IMR-90 (cell line): ENCODE results near the gene GJA4. TPM values are rescaled to one million over a fixed set of nuclear protein-coding genes. Genes with fewer than 3 reads are reported as not detected.

ENCODE experiments used
- ATAC-seq: fragments of 200-7000 bp; cut with Tn5 transposase; 2 replicates; pipeline ENCODE4 v1.9.1; 2020; ENCODE audit warnings: low read depth, mild to moderate bottlenecking, moderate library complexity
- BruUV-seq: library from RNA; stranded (reverse); fragments of 400-500 nt; replicated peaks from 2 replicates; lab custom pipeline; 2021; lab: Mats Ljungman, UMichigan
- CTCF ChIA-PET: fragments of 300-600 bp; formaldehyde crosslinking; extraction: SDS; loops from one replicate; lab custom pipeline; 2021; ENCODE audit warnings: antibody characterized with exemption; lab: Yijun Ruan, JAX
- POLR2A ChIA-PET: fragments of 300-600 bp; sonication (Branson Sonifier 250); formaldehyde crosslinking; loops from one replicate; lab custom pipeline; 2022; ENCODE audit warnings: antibody characterized with exemption; ENCODE audit not compliant: unreplicated experiment; lab: Charles Lee
- DNase-seq: peaks from one replicate; pipeline ENCODE4 v3.0.0; 2013
- H2AFZ ChIP-seq: replicated peaks from 2 replicates; pipeline ENCODE3; 2013; ENCODE audit warnings: low read length, mild to moderate bottlenecking; ENCODE audit not compliant: poor library complexity
- H2AK5ac ChIP-seq: 2 replicates; pipeline ENCODE4 v1.6.1; 2013; ENCODE audit warnings: low read depth, low read length, inconsistent platforms
- H2AK9ac ChIP-seq: replicated peaks from 2 replicates; pipeline ENCODE3; 2013; ENCODE audit warnings: mild to moderate bottlenecking, low read depth, low read length, moderate library complexity; ENCODE audit not compliant: poor library complexity
- H2BK120ac ChIP-seq: 2 replicates; pipeline ENCODE4 v1.6.1; 2013; ENCODE audit warnings: low read depth, low read length, inconsistent platforms
- H2BK15ac ChIP-seq: 3 replicates; pipeline ENCODE4 v1.6.1; 2013; ENCODE audit warnings: low read depth, low read length, inconsistent platforms
- H2BK20ac ChIP-seq: 2 replicates; pipeline ENCODE4 v1.6.1; 2013; ENCODE audit warnings: low read depth, mild to moderate bottlenecking, inconsistent platforms, low read length, moderate library complexity
- H2BK5ac ChIP-seq: 2 replicates; pipeline ENCODE4 v1.6.1; 2013; ENCODE audit warnings: mild to moderate bottlenecking, low read depth, low read length, inconsistent platforms; ENCODE audit not compliant: poor library complexity, severe bottlenecking
- H3K14ac ChIP-seq: replicated peaks from 2 replicates; pipeline ENCODE4 v1.6.1; 2013; ENCODE audit warnings: low read depth, low read length, inconsistent platforms
- H3K18ac ChIP-seq: 2 replicates; pipeline ENCODE4 v1.6.1; 2013; ENCODE audit warnings: low read depth, low read length, control low read depth
- H3K23ac ChIP-seq: 2 replicates; pipeline ENCODE4 v1.6.1; 2013; ENCODE audit warnings: low read depth, low read length, inconsistent platforms
- H3K27ac ChIP-seq: 2 replicates; pipeline ENCODE4 v1.5.1; 2013; ENCODE audit warnings: mild to moderate bottlenecking, control low read depth, low read length; ENCODE audit not compliant: insufficient read depth
- H3K27me3 ChIP-seq: 2 replicates; pipeline ENCODE4 v1.6.1; 2013; ENCODE audit warnings: low read length; ENCODE audit not compliant: control insufficient read depth, insufficient read depth
- H3K36me3 ChIP-seq: 2 replicates; pipeline ENCODE4 v1.6.1; 2013; ENCODE audit warnings: low read length, mixed read lengths; ENCODE audit not compliant: control insufficient read depth, insufficient read depth
- H3K4ac ChIP-seq: 2 replicates; pipeline ENCODE4 v1.6.1; 2013; ENCODE audit warnings: low read depth, low read length, inconsistent platforms
- H3K4me1 ChIP-seq: 2 replicates; pipeline ENCODE4 v1.6.1; 2013; ENCODE audit warnings: low read length, mixed read lengths; ENCODE audit not compliant: control insufficient read depth, insufficient read depth
- H3K4me2 ChIP-seq: 2 replicates; pipeline ENCODE4 v1.6.1; 2013; ENCODE audit warnings: low read depth, mild to moderate bottlenecking, control low read depth, low read length, moderate library complexity
- H3K4me3 ChIP-seq: 2 replicates; pipeline ENCODE4 v1.5.1; 2013; ENCODE audit warnings: low read depth, mild to moderate bottlenecking, control low read depth, low read length, moderate library complexity; ENCODE audit not compliant: insufficient read depth
- H3K56ac ChIP-seq: 2 replicates; pipeline ENCODE4 v1.6.1; 2013; ENCODE audit warnings: low read length, inconsistent platforms; ENCODE audit not compliant: insufficient read depth; ENCODE audit errors: extremely low read depth
- H3K79me1 ChIP-seq, 2 experiments: 2 replicates each; pipeline ENCODE4 v1.6.1; 2013; ENCODE audit warnings: low read length in 2 of 2, inconsistent platforms in 1 of 2, low read depth in 1 of 2
- H3K9ac ChIP-seq: 2 replicates; pipeline ENCODE4 v1.6.1; 2013; ENCODE audit warnings: low read depth, low read length, control low read depth
- H3K9me1 ChIP-seq: 2 replicates; pipeline ENCODE4 v1.6.1; 2013; ENCODE audit warnings: low read length, inconsistent platforms; ENCODE audit not compliant: insufficient read depth
- H3K9me3 ChIP-seq: 2 replicates; pipeline ENCODE4 v1.6.1; 2013; ENCODE audit warnings: low read length; ENCODE audit not compliant: control insufficient read depth, insufficient read depth
- H4K20me1 ChIP-seq: 2 replicates; pipeline ENCODE4 v1.6.1; 2013; ENCODE audit warnings: low read length, inconsistent platforms; ENCODE audit not compliant: insufficient read depth
- H4K5ac ChIP-seq: 2 replicates; pipeline ENCODE4 v1.6.1; 2013; ENCODE audit warnings: mild to moderate bottlenecking, low read depth, low read length, control low read depth
- H4K8ac ChIP-seq, 2 experiments: 2 replicates each; pipeline ENCODE4 v1.6.1; 2013; ENCODE audit warnings: low read depth in 2 of 2, low read length in 2 of 2, control low read depth in 1 of 2, inconsistent platforms in 1 of 2
- H4K91ac ChIP-seq: 2 replicates; pipeline ENCODE4 v1.6.1; 2013; ENCODE audit warnings: low read depth, low read length, inconsistent platforms; ENCODE audit not compliant: insufficient read depth
- BHLHE40 ChIP-seq: fragments of 150-350 bp; IDR thresholded peaks from 2 replicates; pipeline ENCODE4 v1.6.1; 2016; ENCODE audit warnings: mild to moderate bottlenecking, low read depth, low read length
- CEBPB ChIP-seq: IDR thresholded peaks from 2 replicates; pipeline ENCODE4 v1.6.1; 2012; ENCODE audit warnings: low read depth, low read length, improper control_type of control experiment
- CTCF ChIP-seq: conservative IDR thresholded peaks from 2 replicates; pipeline ENCODE4 v1.5.1; 2012; ENCODE audit warnings: mild to moderate bottlenecking, low read depth, low read length, improper control_type of control experiment
- ELK1 ChIP-seq: fragments of 150-350 bp; IDR thresholded peaks from 2 replicates; pipeline ENCODE4 v1.6.1; 2016; ENCODE audit warnings: low read depth, mild to moderate bottlenecking, low read length, moderate library complexity, borderline replicate concordance
- FOS ChIP-seq: fragments of 150-350 bp; IDR thresholded peaks from 2 replicates; pipeline ENCODE4 v1.6.1; 2016; ENCODE audit warnings: low read depth, low read length
- MAFK ChIP-seq: IDR thresholded peaks from 2 replicates; pipeline ENCODE4 v1.6.1; 2012; ENCODE audit warnings: low read depth, low read length, improper control_type of control experiment
- MXI1 ChIP-seq: IDR thresholded peaks from 2 replicates; pipeline ENCODE4 v1.6.1; 2012; ENCODE audit warnings: low read depth, mild to moderate bottlenecking, low read length, moderate library complexity, borderline replicate concordance
- NFE2L2 ChIP-seq: fragments of 150-350 bp; IDR thresholded peaks from 2 replicates; pipeline ENCODE4 v1.6.1; 2016; ENCODE audit warnings: low read depth, mild to moderate bottlenecking, low read length
- SMC3 ChIP-seq: fragments of 150-350 bp; IDR thresholded peaks from 2 replicates; pipeline ENCODE4 v1.6.1; 2016; ENCODE audit warnings: low read depth, mild to moderate bottlenecking, antibody characterized with exemption, low read length, moderate library complexity
- USF2 ChIP-seq: fragments of 150-350 bp; IDR thresholded peaks from 2 replicates; pipeline ENCODE4 v1.6.1; 2017; ENCODE audit warnings: mild to moderate bottlenecking, antibody characterized with exemption, low read length, low read depth
- WGBS, 2 experiments: methylation state at CpG; one replicate each; pipeline versions ENCODE4 v1.1.5 to v1.1.7; 2013; ENCODE audit warnings: missing lambda C conversion rate in 2 of 2; ENCODE audit not compliant: insufficient read length in 1 of 2; ENCODE audit errors: extremely low coverage in 2 of 2; 5-methylcytosine and 5-hydroxymethylcytosine counted together
- dilution Hi-C: fragments of 300-500 bp; cut with HindIII; formaldehyde crosslinking; loops from one replicate; pipeline ENCODE4 v1.14.3; 2018; ENCODE audit warnings: low sequenced_read_pairs; ENCODE audit not compliant: unreplicated experiment
- in situ Hi-C: fragments of 300-500 bp; cut with MboI; formaldehyde crosslinking; loops from 3 replicates; pipeline ENCODE4 v1.14.3; 2019; ENCODE audit warnings: low sequenced_read_pairs, inconsistent platforms, mixed read lengths
- intact Hi-C: fragments of 100-400 bp; cut with micrococcal nuclease; formaldehyde crosslinking; loops from 2 replicates; pipeline ENCODE4 v1.10.0; 2022
- polyA plus RNA-seq, 3 experiments: library from polyadenylated mRNA; depleted of rRNA; stranded (reverse); fragments of >200 nt; gene quantifications; 2 replicates each; pipeline ENCODE4 v1.2.3, GENCODE V29; 2012; ENCODE audit warnings: low replicate concordance in 1 of 3
- total RNA-seq: library from RNA; depleted of rRNA; stranded (reverse); fragments of >200 nt; gene quantifications from 2 replicates; pipeline ENCODE4 v1.2.3, GENCODE V29; 2012

GJA4 gene
- total and polyA plus RNA-seq, 2 of the 4 experiments (the other 2 are of a cell fraction) = not detected

- Histone ChIP-seq H3K56ac (no peak overlapping the region), H2BK120ac (no peak overlapping the region), H3K14ac (no peak overlapping the region), H3K79me1 (no peaks in the 10 kb centered on the region), H3K4ac (no peak overlapping the region), H2AK9ac (no peak overlapping the region), H4K91ac (no peak overlapping the region), H2BK5ac (no peak overlapping the region), H3K36me3 (no peaks in the 10 kb centered on the region), H3K18ac (no peak overlapping the region), H3K9me3 (no peaks in the 10 kb centered on the region), H3K9me1 (no peaks in the 10 kb centered on the region), H3K23ac (no peak overlapping the region), H2AFZ (no peak overlapping the region), H3K4me2 (no peak overlapping the region), H3K4me3 (no peak overlapping the region), H2BK20ac (no peak overlapping the region), H4K20me1 (no peaks in the 10 kb centered on the region), H3K4me1 (no peaks in the 10 kb centered on the region), H4K5ac (no peak overlapping the region), H2BK15ac (no peak overlapping the region), H4K8ac (no peak overlapping the region), H3K9ac (no peak overlapping the region), H2AK5ac (no peak overlapping the region), H3K27me3 (peaks cover 2% of the 10 kb centered on the region; the same call in 1 of the 2 replicates), H3K27ac (no peak overlapping the region)
- intact Hi-C loops = no loop called here
- CTCF ChIA-PET = no interaction called here
- DNase-seq = no peak
- dilution Hi-C loops = no loop called here
- ATAC-seq = no peak
- WGBS, 2 experiments = 56% methylated on average over 3 of the region's 5 CpGs; no CpG with 5 or more reads in 1 of the 2 experiments
- in situ Hi-C loops = loop anchor here (10.0 kb wide), 1 partner anchor 1111 kb away; no protein-coding TSS in a partner anchor
- no TSS peak for BruUV-seq
- TF ChIP-seq USF2 = no peak
- no peak for TF ChIP-seq NFE2L2
- TF ChIP-seq CTCF = no peak
- no peak for TF ChIP-seq MAFK
- TF ChIP-seq BHLHE40 = no peak
- no peak for TF ChIP-seq SMC3
- TF ChIP-seq FOS = no peak
- TF ChIP-seq MXI1 = no peak
- no peak for TF ChIP-seq ELK1
- TF ChIP-seq CEBPB = no peak
- POLR2A ChIA-PET = no interaction called here
Measured at GRCh38 chr1:34745666-34746065, 47.1 kb upstream of the GJA4 start.
